GM12891 (cell line): ENCODE measurements around the gene ANO2.

ENCODE experiments used
- POLR2A ChIP-seq: IDR thresholded peaks from 2 replicates; pipeline ENCODE4 v1.6.1; 2011; ENCODE audit warnings: low read depth, low read length, control low read depth
- SPI1 ChIP-seq: IDR thresholded peaks from 2 replicates; pipeline ENCODE4 v1.6.1; 2011; ENCODE audit warnings: low read depth, low read length, control low read depth
- TAF1 ChIP-seq: IDR thresholded peaks from 2 replicates; pipeline ENCODE4 v1.6.1; 2011; ENCODE audit warnings: low read depth, low read length, control low read depth

DNA sequence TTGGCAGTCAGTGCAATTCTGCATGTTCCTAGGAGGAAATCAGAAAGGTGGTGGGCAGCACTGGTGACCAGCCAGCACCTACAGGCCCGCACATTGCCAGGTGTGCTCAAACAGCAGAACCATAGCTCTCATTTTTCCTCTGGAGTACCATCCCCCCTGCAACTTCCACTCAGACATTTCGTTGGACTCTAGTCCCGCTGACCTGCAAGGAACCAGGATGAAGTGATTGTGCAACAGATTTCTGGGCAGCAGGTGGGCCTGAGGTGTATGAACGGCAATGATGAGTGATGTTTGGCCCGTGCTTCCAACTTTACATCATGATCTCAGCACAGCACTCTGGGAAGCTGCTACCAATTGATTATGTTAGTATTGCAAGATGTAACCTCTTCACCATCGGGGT is 383.2 kb downstream of the ANO2 start:
- TF ChIP-seq SPI1: no peak
- TF ChIP-seq TAF1: no peak
- TF ChIP-seq POLR2A: no peak
